Right cardiac atrium (tissue), 5 donors: Measurements from ENCODE around the gene MAPRE3. TPM values are rescaled to one million over a fixed set of nuclear protein-coding genes. Genes with fewer than 3 reads are reported as not detected.

Experiments
- ATAC-seq, 2 donors: fragments of 200-7000 bp; cut with Tn5 transposase; one replicate each; pipeline versions ENCODE4 v1.8.0 to v1.9.1; 2020; ENCODE audit warnings: moderate library complexity in 2 of 2, mild to moderate bottlenecking in 1 of 2
- DNase-seq, 3 donors: peaks; one replicate each; pipeline ENCODE4 v3.0.0-alpha.2; 2020
- H3K27ac ChIP-seq: one replicate; pipeline ENCODE4 v1.5.1; 2013; ENCODE audit warnings: mild to moderate bottlenecking, low read length, control low read depth, moderate library complexity
- H3K27me3 ChIP-seq: one replicate; pipeline ENCODE4 v1.6.1; 2013; ENCODE audit not compliant: control insufficient read depth, insufficient read depth
- H3K4me1 ChIP-seq: one replicate; pipeline ENCODE4 v1.6.1; 2013; ENCODE audit warnings: low read length; ENCODE audit not compliant: control insufficient read depth, insufficient read depth
- H3K4me3 ChIP-seq: one replicate; pipeline ENCODE4 v1.5.1; 2013; ENCODE audit warnings: low read length, control low read depth
- H3K9me3 ChIP-seq: one replicate; pipeline ENCODE4 v1.6.1; 2013; ENCODE audit warnings: low read length; ENCODE audit not compliant: control insufficient read depth
- WGBS: extraction: QIAGEN DNeasy Blood & Tissue Kit; methylation state at CpG from one replicate; pipeline ENCODE4 v1.1.7; 2013; 5-methylcytosine and 5-hydroxymethylcytosine counted together
- intact Hi-C, 4 donors: fragments of 100-400 bp; cut with DNase I; formaldehyde crosslinking; loops; one replicate each; pipeline versions ENCODE4 v1.11.0 to v1.14.0; 2022 to 2023
- polyA plus RNA-seq: library from polyadenylated mRNA; stranded (reverse); fragments of 200-250 nt; gene quantifications from one replicate; pipeline ENCODE4 v1.2.3, GENCODE V29; 2013
- total RNA-seq, 4 donors: library from RNA; stranded (reverse); fragmentation: NEBNext Ultra II Directional; extraction: Animal tissue kit (Norgen Biotek cat#: 25700); gene quantifications; one replicate each; pipeline ENCODE4 v1.2.1, GENCODE V29; 2021
- donor health status: healthy with polysubstance abuse.
- donor health status: DM: no; HTN: yes; CAD: no.
- donor health status: DM: no; HTN: no; CAD: no.
- donor health status: DM: no; HTN: yes; CAD: no; lungs with severe emphysema.
- donor health status: DM: yes; HTN: yes; CAD: no.

Gene MAPRE3
- total and polyA plus RNA-seq, 5 donors = 43.6 to 85.1 (median 51.0) TPM

DNA sequence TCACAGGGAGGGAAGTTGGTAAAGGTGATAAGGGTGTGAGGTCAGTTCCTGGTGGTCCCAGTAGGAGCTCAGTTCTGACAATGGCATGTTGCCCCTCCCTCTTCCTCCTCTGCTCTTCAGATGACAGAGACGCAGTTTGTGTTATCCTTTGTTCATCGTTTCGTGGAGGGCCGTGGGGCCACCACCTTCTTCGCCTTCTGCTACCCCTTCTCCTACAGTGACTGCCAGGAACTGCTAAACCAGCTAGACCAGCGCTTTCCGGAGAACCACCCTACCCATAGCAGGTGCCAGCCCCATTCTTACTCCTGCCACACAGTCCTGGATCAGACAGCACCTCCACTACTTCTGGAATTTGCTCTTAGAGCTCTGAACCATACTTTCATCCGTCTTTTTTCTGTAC is 83.3 kb downstream of the MAPRE3 start:
- H3K4me3 ChIP-seq = no peak overlapping the region
- H3K27ac ChIP-seq = no peak overlapping the region
- intact Hi-C loops = loop anchor here in 1 of 4 donors (5.0 kb wide), 1 partner anchor 34 kb away; the partner anchor contains the start of gene KHK
- WGBS = 77% methylated on average over 8 of the region's 8 CpGs
- H3K9me3 ChIP-seq = no peaks in the 10 kb centered on the region
- H3K27me3 ChIP-seq = no peaks in the 10 kb centered on the region
- ATAC-seq (no peak), DNase-seq (no peak)
- no peaks in the 10 kb centered on the region for H3K4me1 ChIP-seq

DNA sequence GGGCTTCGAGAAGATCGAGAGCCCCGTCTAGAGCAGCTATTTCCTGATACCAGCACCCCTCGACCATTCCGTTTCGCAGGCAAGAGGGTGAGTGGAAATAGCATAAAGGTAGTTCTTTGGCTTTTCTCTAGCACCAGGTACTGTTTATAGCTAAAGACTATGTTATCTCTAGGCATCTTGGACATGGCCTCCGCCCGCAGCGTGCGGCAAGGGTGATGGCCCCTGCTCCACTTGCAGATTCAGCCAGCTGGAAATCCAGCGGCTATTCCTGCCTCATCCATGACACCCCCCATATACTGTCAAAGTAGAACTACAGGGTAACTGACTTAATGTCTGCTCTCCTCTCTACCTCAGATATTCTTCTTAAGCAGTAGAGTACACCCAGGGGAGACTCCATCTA is 84.3 kb downstream of the MAPRE3 start:
- 93% methylated on average over 11 of the region's 11 CpGs for WGBS
- Histone ChIP-seq H3K9me3 (no peaks in the 10 kb centered on the region), H3K4me3 (no peak overlapping the region), H3K27me3 (no peaks in the 10 kb centered on the region), H3K27ac (no peak overlapping the region), H3K4me1 (no peaks in the 10 kb centered on the region)
- no peak for DNase-seq
- no peak for ATAC-seq
- intact Hi-C loops = loop anchor here in 1 of 4 donors (5.0 kb wide), 1 partner anchor 33 kb away; the partner anchor contains the start of gene KHK

DNA sequence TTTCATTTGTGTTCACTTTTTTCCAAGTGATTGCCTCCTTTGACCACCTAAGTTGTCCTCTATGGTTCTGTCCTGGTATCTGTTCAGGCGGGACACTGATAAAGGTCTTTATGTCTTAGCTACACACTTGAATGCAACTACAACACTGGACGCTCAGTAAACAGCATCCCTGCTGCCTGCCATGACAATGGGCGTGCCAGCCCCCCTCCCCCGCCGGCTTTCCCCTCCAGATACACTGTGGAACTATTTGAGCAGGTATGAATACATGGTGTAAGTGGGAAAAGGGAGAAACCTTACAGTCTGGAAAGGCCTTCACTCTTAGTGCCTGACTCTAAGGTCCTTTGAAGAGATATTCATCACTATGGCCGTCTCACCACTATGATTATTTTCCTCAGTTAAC is 86.7 kb downstream of the MAPRE3 start:
- no peak for ATAC-seq
- H3K27ac ChIP-seq = no peak overlapping the region
- H3K4me1 ChIP-seq = no peaks in the 10 kb centered on the region
- 91% methylated on average over 6 of the region's 6 CpGs for WGBS
- no peak for DNase-seq
- no peaks in the 10 kb centered on the region for H3K27me3 ChIP-seq
- no peaks in the 10 kb centered on the region for H3K9me3 ChIP-seq
- intact Hi-C loops = no loop called here
- no peak overlapping the region for H3K4me3 ChIP-seq

DNA sequence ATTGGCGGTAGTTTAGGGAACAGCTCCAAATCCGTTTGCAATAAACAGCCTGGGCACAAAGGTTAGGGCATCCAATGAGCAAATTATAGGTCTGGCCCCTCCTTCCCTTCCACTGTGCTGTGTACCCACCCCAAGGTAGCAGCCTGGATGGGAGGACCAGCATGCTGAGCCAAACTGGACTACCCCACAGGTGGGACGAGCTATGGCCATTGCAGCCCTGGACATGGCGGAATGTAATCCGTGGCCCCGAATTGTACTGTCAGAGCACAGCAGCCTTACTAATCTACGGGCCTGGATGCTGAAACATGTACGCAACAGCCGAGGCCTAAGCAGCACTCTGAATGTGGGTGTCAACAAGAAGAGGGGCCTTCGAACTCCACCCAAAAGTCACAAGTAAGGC is 87.8 kb downstream of the MAPRE3 start:
- no peak for ATAC-seq
- no peak overlapping the region for H3K27ac ChIP-seq
- H3K4me3 ChIP-seq = no peak overlapping the region
- DNase-seq = no peak
- H3K27me3 ChIP-seq = no peaks in the 10 kb centered on the region
- 92% methylated on average over 10 of the region's 10 CpGs for WGBS
- intact Hi-C loops = no loop called here
- no peaks in the 10 kb centered on the region for H3K4me1 ChIP-seq
- no peaks in the 10 kb centered on the region for H3K9me3 ChIP-seq

DNA sequence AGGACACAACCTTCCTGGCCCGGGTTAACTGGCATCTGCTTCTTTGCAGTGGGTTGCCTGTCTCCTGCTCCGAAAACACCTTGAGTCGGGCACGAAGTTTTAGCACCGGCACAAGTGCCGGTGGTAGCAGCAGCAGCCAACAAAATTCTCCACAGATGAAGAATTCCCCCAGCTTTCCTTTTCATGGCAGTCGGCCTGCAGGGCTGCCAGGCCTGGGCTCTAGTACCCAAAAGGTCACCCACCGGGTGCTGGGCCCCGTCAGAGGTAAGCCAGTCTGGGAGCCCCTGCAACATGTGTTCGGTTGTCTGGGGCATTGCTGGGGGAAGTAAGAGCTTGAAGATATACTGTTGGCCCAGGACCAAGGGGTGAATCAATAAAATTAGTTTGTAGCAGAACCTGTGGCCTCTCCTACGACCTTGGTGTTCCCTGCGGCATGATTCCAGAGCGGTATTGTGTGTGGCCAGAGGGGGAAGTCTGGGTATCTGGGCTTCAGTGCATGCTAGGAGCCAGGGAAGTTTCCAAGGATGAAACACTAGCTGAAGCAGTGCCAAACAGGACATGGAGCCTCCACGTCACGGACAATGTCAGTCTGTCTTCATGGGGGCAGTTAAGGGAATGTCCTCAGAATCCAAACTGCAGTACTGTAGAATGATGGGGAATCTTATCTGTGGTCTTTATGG is 88.8 kb downstream of the MAPRE3 start:
- DNase-seq = peak in 2 of 3 donors; percentile 47 to 63
- 61% methylated on average over 15 of the region's 15 CpGs for WGBS
- Histone ChIP-seq H3K4me3 (no peak overlapping the region), H3K27me3 (no peaks in the 10 kb centered on the region), H3K4me1 (peaks cover 5% of the 10 kb centered on the region), H3K27ac (no peak overlapping the region), H3K9me3 (no peaks in the 10 kb centered on the region)
- ATAC-seq = peak; percentile 49 to 79
- intact Hi-C loops = no loop called here

DNA sequence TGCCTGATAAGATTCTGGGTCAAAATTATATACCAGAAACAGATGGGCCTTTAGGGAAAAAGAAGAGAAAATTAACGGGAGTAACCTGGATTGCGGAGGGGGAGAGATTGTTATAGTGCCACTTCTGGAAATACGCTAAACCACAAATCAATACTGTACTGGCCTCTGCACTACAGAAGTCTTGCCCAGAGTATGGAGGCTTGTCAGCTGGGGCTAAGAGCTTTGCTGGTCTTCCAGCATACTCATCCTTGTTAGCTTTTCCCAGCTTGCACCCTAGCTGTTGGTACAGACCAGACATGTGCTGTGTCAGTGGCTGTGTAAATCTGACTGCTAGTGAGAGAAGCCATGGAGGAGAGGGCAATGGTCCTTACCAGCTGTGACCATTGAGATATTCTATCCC is 89.9 kb downstream of the MAPRE3 start:
- no peak overlapping the region for H3K27ac ChIP-seq
- H3K27me3 ChIP-seq = no peaks in the 10 kb centered on the region
- H3K9me3 ChIP-seq = no peaks in the 10 kb centered on the region
- ATAC-seq (no peak), DNase-seq (no peak)
- peaks cover 7% of the 10 kb centered on the region for H3K4me1 ChIP-seq
- intact Hi-C loops = no loop called here
- WGBS = 90% methylated on average over 3 of the region's 3 CpGs
- no peak overlapping the region for H3K4me3 ChIP-seq

DNA sequence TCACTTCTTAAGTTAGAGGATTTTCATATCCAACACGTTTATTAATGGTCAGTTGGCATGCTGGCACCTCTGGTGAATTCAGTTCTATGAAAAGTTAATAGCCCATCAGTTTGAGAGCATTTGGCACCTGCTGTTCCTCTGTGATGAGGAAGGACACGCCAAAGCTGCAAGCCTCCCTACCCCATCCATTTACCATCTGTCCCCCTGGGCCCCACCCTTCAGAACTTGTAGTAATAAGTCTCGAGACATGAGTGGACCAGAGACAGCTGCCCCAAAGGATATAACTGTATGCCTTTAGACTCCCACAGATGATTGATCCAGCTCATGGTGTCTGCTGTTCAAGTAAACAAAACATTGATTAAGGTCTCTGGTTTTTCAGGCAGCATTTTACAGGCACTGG is 94.7 kb downstream of the MAPRE3 start:
- peak in 1 of 3 donors; percentile 19 for DNase-seq
- H3K27me3 ChIP-seq = no peaks in the 10 kb centered on the region
- H3K4me1 ChIP-seq = peaks cover 12% of the 10 kb centered on the region
- intact Hi-C loops = no loop called here
- no peak overlapping the region for H3K27ac ChIP-seq
- H3K9me3 ChIP-seq = no peaks in the 10 kb centered on the region
- WGBS = 76% methylated on average over 3 of the region's 3 CpGs
- no peak overlapping the region for H3K4me3 ChIP-seq
- no peak for ATAC-seq

DNA sequence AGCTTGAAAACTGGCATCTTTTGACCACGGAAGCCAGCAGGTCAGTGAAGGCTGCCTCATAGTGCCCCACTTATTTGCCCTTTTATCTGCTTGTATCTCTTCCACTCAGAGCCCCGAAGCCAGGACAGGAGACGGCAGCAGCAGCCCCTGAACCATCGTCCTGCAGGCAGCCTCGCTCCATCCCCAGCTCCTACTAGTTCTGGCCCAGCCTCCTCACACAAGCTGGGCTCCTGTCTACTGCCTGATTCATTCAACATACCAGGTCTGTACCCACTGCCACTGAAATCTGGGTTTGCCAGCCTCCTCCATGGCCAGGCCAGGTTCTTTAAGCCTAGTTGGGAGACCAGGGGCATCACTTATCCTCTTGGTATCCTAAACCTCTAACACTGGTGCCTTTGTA is 96.9 kb downstream of the MAPRE3 start:
- H3K4me1 ChIP-seq = peaks cover 12% of the 10 kb centered on the region

DNA sequence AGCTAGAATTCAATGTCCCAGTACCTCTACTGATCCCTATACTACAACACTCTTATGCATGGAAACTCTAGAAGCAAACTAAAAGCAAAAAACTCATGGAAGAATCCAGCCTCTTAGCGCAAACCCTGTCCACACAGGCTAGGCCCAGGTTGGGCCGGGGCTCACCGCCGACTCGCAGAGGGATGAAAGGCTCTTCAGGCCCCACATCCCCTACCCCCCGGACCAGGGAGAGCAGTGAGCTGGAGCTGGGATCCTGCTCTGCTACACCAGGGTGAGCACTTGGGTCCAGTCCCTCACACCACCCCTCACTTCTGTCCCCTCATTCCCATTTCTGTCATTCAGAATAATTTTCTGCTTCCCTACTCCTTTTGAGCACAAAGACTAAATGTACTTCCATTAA is 99.0 kb downstream of the MAPRE3 start:
- Histone ChIP-seq H3K4me3 (no peak overlapping the region), H3K4me1 (peaks cover 6% of the 10 kb centered on the region), H3K27ac (no peak overlapping the region), H3K9me3 (no peaks in the 10 kb centered on the region), H3K27me3 (no peaks in the 10 kb centered on the region)
- ATAC-seq (no peak), DNase-seq (peak in 1 of 3 donors; percentile 43)
- WGBS = 90% methylated on average over 6 of the region's 6 CpGs
- intact Hi-C loops = no loop called here

More for the DNA sequence above, 96.9 kb downstream of the MAPRE3 start:
- Histone ChIP-seq H3K27me3 (no peaks in the 10 kb centered on the region), H3K27ac (no peak overlapping the region), H3K9me3 (no peaks in the 10 kb centered on the region), H3K4me3 (no peak overlapping the region)
- intact Hi-C loops = no loop called here
- 85% methylated on average over 5 of the region's 5 CpGs for WGBS
- DNase-seq (peak in 1 of 3 donors; percentile 18), ATAC-seq (no peak)

DNA sequence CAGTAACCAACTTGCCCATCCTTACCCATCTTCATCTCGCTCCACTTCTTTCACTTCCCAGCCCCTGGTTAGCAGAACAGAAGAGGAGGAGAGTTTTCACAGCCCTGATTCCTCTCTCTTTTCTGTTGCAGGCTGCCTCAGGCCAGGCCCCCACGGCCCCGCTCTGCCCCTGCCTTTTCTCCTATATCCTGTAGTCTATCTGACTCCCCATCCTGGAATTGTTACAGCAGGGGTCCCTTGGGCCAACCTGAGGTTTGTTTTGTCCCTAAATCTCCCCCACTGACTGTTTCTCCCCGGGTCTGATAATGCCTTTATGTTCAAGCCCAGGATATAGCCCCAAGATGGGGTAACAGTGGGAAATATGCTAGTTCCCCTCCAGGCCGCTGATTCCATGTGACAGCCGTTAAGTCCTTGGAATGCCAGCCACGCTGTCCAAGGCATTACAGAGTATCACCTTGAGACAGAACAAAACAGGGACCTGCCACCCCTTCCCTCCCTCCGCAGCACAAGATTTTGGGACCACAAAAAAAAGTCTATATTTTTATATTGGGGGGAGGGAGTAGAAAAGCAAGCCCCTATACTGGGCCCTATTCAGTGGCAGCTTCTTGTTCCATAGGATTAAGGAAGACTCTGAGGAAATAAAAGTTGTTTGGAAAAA is 99.7 kb downstream of the MAPRE3 start:
- peak overlapping the region; percentile 68 for H3K4me3 ChIP-seq
- DNase-seq (no peak), ATAC-seq (no peak)
- H3K9me3 ChIP-seq = no peaks in the 10 kb centered on the region
- H3K27me3 ChIP-seq = no peaks in the 10 kb centered on the region
- no peak overlapping the region for H3K27ac ChIP-seq
- WGBS = 68% methylated on average over 8 of the region's 8 CpGs
- peaks cover 6% of the 10 kb centered on the region for H3K4me1 ChIP-seq
- intact Hi-C loops = no loop called here

DNA sequence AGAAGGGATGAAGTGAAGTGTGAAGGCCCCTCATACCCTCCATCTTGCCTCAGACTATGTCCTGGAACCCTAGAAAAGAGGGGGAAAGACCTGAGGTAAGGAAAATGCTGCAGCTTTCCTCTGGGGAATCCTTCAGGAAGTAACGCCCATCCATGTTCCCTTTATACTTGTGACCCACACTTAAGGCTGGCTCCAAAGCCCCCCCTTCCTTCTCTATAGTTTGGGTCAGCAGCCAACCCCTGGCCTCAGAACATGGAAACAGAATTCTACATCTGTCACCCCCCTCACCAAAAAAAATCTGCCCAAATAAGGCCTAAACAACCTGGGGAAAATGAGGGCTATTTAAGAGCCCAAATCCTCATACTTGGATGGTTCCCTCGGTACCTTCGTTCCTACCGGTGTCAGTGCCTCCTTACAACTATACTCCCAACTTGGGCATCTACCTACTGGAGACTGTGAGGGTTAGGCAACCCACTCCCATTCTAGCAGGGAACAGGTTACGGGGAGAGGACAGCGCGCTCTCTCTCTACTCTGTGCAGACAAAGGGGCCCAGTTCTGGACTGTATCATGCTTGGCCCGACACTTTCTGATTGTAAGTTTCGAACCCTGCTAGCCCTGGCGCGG is 100.3 kb downstream of the MAPRE3 start:
- 2% methylated on average over 11 of the region's 11 CpGs for WGBS
- Histone ChIP-seq H3K27me3 (no peaks in the 10 kb centered on the region), H3K4me3 (peak overlapping the region; percentile 68), H3K9me3 (no peaks in the 10 kb centered on the region), H3K4me1 (peaks cover 6% of the 10 kb centered on the region), H3K27ac (peak overlapping the region; percentile 76)
- peak in 1 of 3 donors; percentile 30 for DNase-seq
- intact Hi-C loops = no loop called here
- ATAC-seq = peak in 1 of 2 donors; percentile 1
